Vagina (tissue), 2 donors: Measurements from ENCODE around the gene PPP1R3E.

Source experiments
- CTCF ChIP-seq, 3 experiments: fragments of 450-650 bp in 2 of 3; fragments of 200-600 bp in 1 of 3; sonication (generic) in 1 of 3; IDR thresholded peaks; one replicate each; pipeline ENCODE4 v1.5.1; 2017 to 2019; ENCODE audit warnings: antibody characterized with exemption in 3 of 3, mild to moderate bottlenecking in 2 of 3, moderate library complexity in 2 of 3
- POLR2A ChIP-seq, 2 donors: fragments of 450-650 bp; IDR thresholded peaks; one replicate each; pipeline ENCODE4 v1.6.1; 2017; ENCODE audit warnings: antibody characterized with exemption in 2 of 2, mild to moderate bottlenecking in 2 of 2, moderate library complexity in 2 of 2
- POLR2AphosphoS5 ChIP-seq, 2 donors: sonication (generic); formaldehyde crosslinking; IDR thresholded peaks; one replicate each; pipeline ENCODE4 v1.9.0; 2017; ENCODE audit warnings: antibody characterized with exemption in 2 of 2, mild to moderate bottlenecking in 2 of 2, low read depth in 1 of 2; ENCODE audit not compliant: insufficient read depth in 1 of 2

- TF ChIP-seq CTCF (IDR thresholded peaks at IDR 0.05) (no peak), POLR2A (IDR thresholded peaks at IDR 0.05) (no peak), POLR2AphosphoS5 (IDR thresholded peaks at IDR 0.05; ENCODE audit: insufficient read depth in 1 of 2, low read depth in 1 of 2) (no peak)
These were observed 27.2 kb downstream of the PPP1R3E start for GRCh38 chr14:23275412-23275811.
